ENCODE data around the gene PACSIN2.

Gene PACSIN2

GRCh38 chr22:42856179-42856864 lies 158.6 kb downstream of the PACSIN2 start:
- H3K36me3 ChIP-seq (ENCODE audit: control insufficient read depth in 4 of 4, insufficient read depth in 4 of 4, low read length in 3 of 4) = peaks cover 0 to 8% (median 1%) of the 10 kb centered on the region in 4 experiments
- H3K9me3 ChIP-seq (ENCODE audit: control extremely low read depth in 1 of 5, control insufficient read depth in 4 of 5, insufficient read depth in 2 of 5, low read depth in 1 of 5, low read length in 4 of 5) = no peaks in the 10 kb centered on the region
- ChIA-PET POLR2A (interaction anchor here (0.7 to 1.3 kb wide), 3 partner anchors 11 to 241 kb away, joined by 3 to 5 read pairs (median 4); partner anchors contain the start of gene POLDIP3), CTCF (interaction anchor here (0.5 to 1.5 kb wide), 5 partner anchors 9 to 91 kb away, joined by 3 to 5 read pairs (median 3); no protein-coding TSS in a partner anchor)
- no peaks in the 10 kb centered on the region for H3K27me3 ChIP-seq (replicated peaks in 2 of 5; ENCODE audit: control insufficient read depth in 4 of 5, insufficient read depth in 5 of 5, low read length in 4 of 5)
- WGBS (ENCODE audit: insufficient coverage) = 0% methylated on average over 30 of the region's 44 CpGs
- peak; percentile 47 to 73 (median 65) for DNase-seq
- peak overlapping the region; percentile 67 to 90 (median 83) for H3K4me3 ChIP-seq (ENCODE audit: control insufficient read depth in 1 of 7, extremely low read depth in 1 of 7, insufficient read depth in 4 of 7, low read depth in 2 of 7, low read length in 6 of 7)
- H3K4me1 ChIP-seq (ENCODE audit: control extremely low read depth in 1 of 4, control insufficient read depth in 4 of 4, insufficient read depth in 4 of 4, low read length in 3 of 4) = peaks cover 4 to 25% (median 17%) of the 10 kb centered on the region in 4 experiments
- H3K27ac ChIP-seq (ENCODE audit: insufficient read depth in 1 of 2, low read depth in 1 of 2, low read length in 2 of 2, poor library complexity in 1 of 2, severe bottlenecking in 2 of 2) = peak overlapping the region; percentile 54 to 84

GRCh38 chr22:42855721-42856120 lies 159.2 kb downstream of the PACSIN2 start:
- POLR2A ChIA-PET = no interaction called here

GRCh38 chr22:42855211-42855610 lies 159.7 kb downstream of the PACSIN2 start:
- Histone ChIP-seq H3K4me3 (ENCODE audit: control insufficient read depth in 1 of 7, extremely low read depth in 1 of 7, insufficient read depth in 4 of 7, low read depth in 2 of 7, low read length in 6 of 7) (peak overlapping the region in 1 of 7 experiments; percentile 83), H3K27me3 (replicated peaks in 2 of 5; ENCODE audit: control insufficient read depth in 4 of 5, insufficient read depth in 5 of 5, low read length in 4 of 5) (no peaks in the 10 kb centered on the region), H3K27ac (ENCODE audit: insufficient read depth in 1 of 2, low read depth in 1 of 2, low read length in 2 of 2, poor library complexity in 1 of 2, severe bottlenecking in 2 of 2) (no peak overlapping the region), H3K9me3 (ENCODE audit: control extremely low read depth in 1 of 5, control insufficient read depth in 4 of 5, insufficient read depth in 2 of 5, low read depth in 1 of 5, low read length in 4 of 5) (no peaks in the 10 kb centered on the region), H3K36me3 (ENCODE audit: control insufficient read depth in 4 of 4, insufficient read depth in 4 of 4, low read length in 3 of 4) (peaks cover 0 to 8% (median 1%) of the 10 kb centered on the region in 4 experiments), H3K4me1 (ENCODE audit: control extremely low read depth in 1 of 4, control insufficient read depth in 4 of 4, insufficient read depth in 4 of 4, low read length in 3 of 4) (peaks cover 4 to 14% (median 12%) of the 10 kb centered on the region in 4 experiments)
- WGBS (ENCODE audit: insufficient coverage) = 100% methylated on average over 5 of the region's 8 CpGs
- CTCF ChIA-PET = interaction anchor here (1.2 to 1.3 kb wide), 2 partner anchors 11 to 12 kb away, joined by 5 read pairs; no protein-coding TSS in a partner anchor
- POLR2A ChIA-PET = interaction anchor here (0.7 kb wide), 1 partner anchor 18 kb away, joined by 5 read pairs; no protein-coding TSS in a partner anchor
- DNase-seq = no peak

More at GRCh38 chr22:42855721-42856120, 159.2 kb downstream of the PACSIN2 start:
- Histone ChIP-seq H3K27me3 (replicated peaks in 2 of 5; ENCODE audit: control insufficient read depth in 4 of 5, insufficient read depth in 5 of 5, low read length in 4 of 5) (no peaks in the 10 kb centered on the region), H3K4me3 (ENCODE audit: control insufficient read depth in 1 of 7, extremely low read depth in 1 of 7, insufficient read depth in 4 of 7, low read depth in 2 of 7, low read length in 6 of 7) (peak overlapping the region in 6 of 7 experiments; percentile 67 to 90 (median 84)), H3K9me3 (ENCODE audit: control extremely low read depth in 1 of 5, control insufficient read depth in 4 of 5, insufficient read depth in 2 of 5, low read depth in 1 of 5, low read length in 4 of 5) (no peaks in the 10 kb centered on the region), H3K4me1 (ENCODE audit: control extremely low read depth in 1 of 4, control insufficient read depth in 4 of 4, insufficient read depth in 4 of 4, low read length in 3 of 4) (peaks cover 4 to 19% (median 14%) of the 10 kb centered on the region in 4 experiments), H3K27ac (ENCODE audit: insufficient read depth in 1 of 2, low read depth in 1 of 2, low read length in 2 of 2, poor library complexity in 1 of 2, severe bottlenecking in 2 of 2) (peak overlapping the region in 1 of 2 experiments; percentile 84), H3K36me3 (ENCODE audit: control insufficient read depth in 4 of 4, insufficient read depth in 4 of 4, low read length in 3 of 4) (peaks cover 0 to 8% (median 1%) of the 10 kb centered on the region in 4 experiments)
- CTCF ChIA-PET = interaction anchor here (1.2 to 1.3 kb wide), 2 partner anchors 11 to 12 kb away, joined by 5 read pairs; no protein-coding TSS in a partner anchor
- no peak for DNase-seq
- no CpG with 5 or more reads among the region's 4 CpGs for WGBS (ENCODE audit: insufficient coverage)

- DNase-seq = no peak
- Histone ChIP-seq H3K27me3 (replicated peaks in 2 of 5; ENCODE audit: control insufficient read depth in 4 of 5, insufficient read depth in 5 of 5, low read length in 4 of 5) (no peaks in the 10 kb centered on the region), H3K27ac (ENCODE audit: insufficient read depth in 1 of 2, low read depth in 1 of 2, low read length in 2 of 2, poor library complexity in 1 of 2, severe bottlenecking in 2 of 2) (no peak overlapping the region), H3K4me3 (ENCODE audit: control insufficient read depth in 1 of 7, extremely low read depth in 1 of 7, insufficient read depth in 4 of 7, low read depth in 2 of 7, low read length in 6 of 7) (no peak overlapping the region), H3K9me3 (ENCODE audit: control extremely low read depth in 1 of 5, control insufficient read depth in 4 of 5, insufficient read depth in 2 of 5, low read depth in 1 of 5, low read length in 4 of 5) (no peaks in the 10 kb centered on the region), H3K36me3 (ENCODE audit: control insufficient read depth in 4 of 4, insufficient read depth in 4 of 4, low read length in 3 of 4) (peaks cover 0 to 21% (median 15%) of the 10 kb centered on the region in 4 experiments), H3K4me1 (ENCODE audit: control extremely low read depth in 1 of 4, control insufficient read depth in 4 of 4, insufficient read depth in 4 of 4, low read length in 3 of 4) (peaks cover 0 to 2% (median under 1%) of the 10 kb centered on the region in 4 experiments)
- ChIA-PET POLR2A (no interaction called here), CTCF (interaction anchor here (0.6 to 1.5 kb wide), 6 partner anchors 9 to 632 kb away, joined by 3 to 4 read pairs (median 3); no protein-coding TSS in a partner anchor)
- 95% methylated on average over 5 of the region's 5 CpGs for WGBS (ENCODE audit: insufficient coverage)
Measured at GRCh38 chr22:42848941-42849550, 165.9 kb downstream of the PACSIN2 start.

GRCh38 chr22:42847110-42847509 lies 167.8 kb downstream of the PACSIN2 start:
- H3K36me3 ChIP-seq (ENCODE audit: control insufficient read depth in 4 of 4, insufficient read depth in 4 of 4, low read length in 3 of 4) = peaks cover 0 to 16% (median 13%) of the 10 kb centered on the region in 4 experiments
- no peak for DNase-seq
- POLR2A ChIA-PET = no interaction called here
- WGBS (ENCODE audit: insufficient coverage) = 100% methylated on average over 1 of the region's 3 CpGs
- no peaks in the 10 kb centered on the region for H3K9me3 ChIP-seq (ENCODE audit: control extremely low read depth in 1 of 5, control insufficient read depth in 4 of 5, insufficient read depth in 2 of 5, low read depth in 1 of 5, low read length in 4 of 5)
- H3K27ac ChIP-seq (ENCODE audit: insufficient read depth in 1 of 2, low read depth in 1 of 2, low read length in 2 of 2, poor library complexity in 1 of 2, severe bottlenecking in 2 of 2) = no peak overlapping the region
- CTCF ChIA-PET = interaction anchor here (0.9 to 1.3 kb wide), 2 partner anchors 10 kb away, joined by 3 read pairs; partner anchors contain the start of gene ARFGAP3
- no peaks in the 10 kb centered on the region for H3K27me3 ChIP-seq (replicated peaks in 2 of 5; ENCODE audit: control insufficient read depth in 4 of 5, insufficient read depth in 5 of 5, low read length in 4 of 5)
- no peak overlapping the region for H3K4me3 ChIP-seq (ENCODE audit: control insufficient read depth in 1 of 7, extremely low read depth in 1 of 7, insufficient read depth in 4 of 7, low read depth in 2 of 7, low read length in 6 of 7)
- peaks cover 0 to 12% (median 7%) of the 10 kb centered on the region in 4 experiments for H3K4me1 ChIP-seq (ENCODE audit: control extremely low read depth in 1 of 4, control insufficient read depth in 4 of 4, insufficient read depth in 4 of 4, low read length in 3 of 4)

GRCh38 chr22:42844756-42845155 lies 170.2 kb downstream of the PACSIN2 start:
- DNase-seq = no peak

More at GRCh38 chr22:42844756-42845155, 170.2 kb downstream of the PACSIN2 start:
- Histone ChIP-seq H3K4me3 (ENCODE audit: control insufficient read depth in 1 of 7, extremely low read depth in 1 of 7, insufficient read depth in 4 of 7, low read depth in 2 of 7, low read length in 6 of 7) (no peak overlapping the region), H3K4me1 (ENCODE audit: control extremely low read depth in 1 of 4, control insufficient read depth in 4 of 4, insufficient read depth in 4 of 4, low read length in 3 of 4) (peaks cover 0 to 15% (median 7%) of the 10 kb centered on the region in 4 experiments), H3K27ac (ENCODE audit: insufficient read depth in 1 of 2, low read depth in 1 of 2, low read length in 2 of 2, poor library complexity in 1 of 2, severe bottlenecking in 2 of 2) (no peak overlapping the region), H3K27me3 (replicated peaks in 2 of 5; ENCODE audit: control insufficient read depth in 4 of 5, insufficient read depth in 5 of 5, low read length in 4 of 5) (no peaks in the 10 kb centered on the region), H3K9me3 (ENCODE audit: control extremely low read depth in 1 of 5, control insufficient read depth in 4 of 5, insufficient read depth in 2 of 5, low read depth in 1 of 5, low read length in 4 of 5) (no peaks in the 10 kb centered on the region), H3K36me3 (ENCODE audit: control insufficient read depth in 4 of 4, insufficient read depth in 4 of 4, low read length in 3 of 4) (peaks cover 3 to 28% (median 25%) of the 10 kb centered on the region in 4 experiments)
- ChIA-PET CTCF (interaction anchor here (1.0 to 1.7 kb wide), 3 partner anchors 11 to 129 kb away, joined by 3 to 5 read pairs (median 4); no protein-coding TSS in a partner anchor), POLR2A (interaction anchor here (0.6 kb wide), 1 partner anchor 15 kb away, joined by 5 read pairs; no protein-coding TSS in a partner anchor)
- 95% methylated on average over 3 of the region's 4 CpGs for WGBS (ENCODE audit: insufficient coverage)

Measured in common myeloid progenitor, CD34-positive (primary cell).